ENCODE data around the gene VWA5B1. TPM values are rescaled to one million over a fixed set of nuclear protein-coding genes. Genes with fewer than 3 reads are reported as not detected.

The VWA5B1 gene
- total RNA-seq, 3 donors from 2014 or later: 0.16 to 2.1 (median 0.80) TPM

DNA sequence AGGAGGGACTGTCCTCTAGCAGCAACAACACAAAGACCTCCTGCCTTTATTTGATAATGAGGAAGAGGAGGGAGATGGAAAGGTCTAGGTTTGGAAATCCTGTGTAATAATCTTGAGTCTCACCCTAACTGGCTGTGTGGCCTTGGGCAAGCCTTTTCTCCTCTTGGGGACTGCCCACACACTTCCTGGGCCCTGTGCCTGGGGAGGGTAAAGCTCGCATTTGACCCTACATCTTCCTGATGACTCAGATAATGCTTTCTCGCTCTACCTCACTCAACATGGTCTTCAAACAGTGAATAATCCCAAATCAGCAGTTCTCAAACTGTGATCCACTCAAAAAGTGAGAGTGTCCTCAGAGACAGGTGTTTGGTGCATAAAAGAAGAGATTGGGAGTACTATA is 81.2 kb downstream of the VWA5B1 start:
- no peak for ATAC-seq

DNA sequence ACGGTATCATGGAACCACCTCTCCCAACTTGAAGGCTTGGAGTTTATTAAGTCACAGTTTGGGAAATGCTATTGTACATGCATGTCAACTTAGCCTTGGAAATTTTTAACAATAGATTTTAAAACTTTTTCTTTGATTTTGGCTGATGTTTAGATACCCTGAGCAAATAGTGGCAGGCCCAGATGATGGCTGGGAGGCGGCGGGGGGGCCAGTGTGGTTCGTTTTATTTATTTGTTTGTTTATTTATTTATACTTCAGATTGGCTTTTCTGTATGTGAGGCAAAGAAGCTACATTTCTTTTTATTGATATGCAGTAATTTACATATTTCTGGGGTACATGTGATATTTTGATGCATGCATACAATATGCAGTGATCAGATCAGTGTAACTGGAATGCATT is 82.0 kb downstream of the VWA5B1 start:
- ATAC-seq (no peak), DNase-seq (no peak)
- intact Hi-C loops (cut with DNase I, micrococcal nuclease): loop anchor here in 1 of 2 donors (10.0 kb wide), 1 partner anchor 122 kb away; no protein-coding TSS in a partner anchor

More for the DNA sequence above, 81.2 kb downstream of the VWA5B1 start:
- H3K4me1 ChIP-seq (ENCODE audit: low read depth): peaks cover 7% of the 10 kb centered on the region
- no peak overlapping the region for H3K4me3 ChIP-seq
- DNase-seq: no peak
- TF ChIP-seq, protein P1, sequence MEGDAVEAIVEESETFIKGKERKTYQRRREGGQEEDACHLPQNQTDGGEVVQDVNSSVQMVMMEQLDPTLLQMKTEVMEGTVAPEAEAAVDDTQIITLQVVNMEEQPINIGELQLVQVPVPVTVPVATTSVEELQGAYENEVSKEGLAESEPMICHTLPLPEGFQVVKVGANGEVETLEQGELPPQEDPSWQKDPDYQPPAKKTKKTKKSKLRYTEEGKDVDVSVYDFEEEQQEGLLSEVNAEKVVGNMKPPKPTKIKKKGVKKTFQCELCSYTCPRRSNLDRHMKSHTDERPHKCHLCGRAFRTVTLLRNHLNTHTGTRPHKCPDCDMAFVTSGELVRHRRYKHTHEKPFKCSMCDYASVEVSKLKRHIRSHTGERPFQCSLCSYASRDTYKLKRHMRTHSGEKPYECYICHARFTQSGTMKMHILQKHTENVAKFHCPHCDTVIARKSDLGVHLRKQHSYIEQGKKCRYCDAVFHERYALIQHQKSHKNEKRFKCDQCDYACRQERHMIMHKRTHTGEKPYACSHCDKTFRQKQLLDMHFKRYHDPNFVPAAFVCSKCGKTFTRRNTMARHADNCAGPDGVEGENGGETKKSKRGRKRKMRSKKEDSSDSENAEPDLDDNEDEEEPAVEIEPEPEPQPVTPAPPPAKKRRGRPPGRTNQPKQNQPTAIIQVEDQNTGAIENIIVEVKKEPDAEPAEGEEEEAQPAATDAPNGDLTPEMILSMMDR (IDR thresholded peaks at IDR 0.05): no peak
- intact Hi-C loops (cut with DNase I, micrococcal nuclease): loop anchor here in 1 of 2 donors (10.0 kb wide), 1 partner anchor 123 kb away; no protein-coding TSS in a partner anchor
- H3K36me3 ChIP-seq (ENCODE audit: low read depth): no peaks in the 10 kb centered on the region
- no peaks in the 10 kb centered on the region for H3K9me3 ChIP-seq

DNA sequence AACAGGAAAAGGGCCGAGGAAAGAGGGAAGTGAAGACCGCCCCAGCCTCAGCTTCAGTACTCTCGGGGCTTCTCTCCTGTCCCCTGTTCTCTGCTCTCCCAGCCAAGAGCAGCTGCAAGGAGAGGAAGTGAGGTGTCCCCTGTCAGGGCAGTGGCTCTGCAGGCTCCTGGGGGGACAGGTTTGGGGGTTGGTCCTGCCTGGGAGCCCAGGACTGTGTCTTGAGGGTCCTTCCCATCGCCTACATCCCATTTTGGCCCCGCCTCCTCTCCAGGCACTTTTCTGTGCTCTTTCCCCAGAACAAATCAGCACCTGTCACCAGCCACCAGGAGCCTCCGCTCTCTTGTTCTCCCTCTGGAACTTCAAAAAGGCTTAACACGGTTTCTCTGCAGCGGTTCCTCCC is 82.6 kb downstream of the VWA5B1 start:
- TF ChIP-seq, protein P1 (IDR thresholded peaks at IDR 0.05): no peak
- Histone ChIP-seq H3K36me3 (ENCODE audit: low read depth) (no peaks in the 10 kb centered on the region), H3K4me1 (ENCODE audit: low read depth) (no peaks in the 10 kb centered on the region), H3K9me3 (no peaks in the 10 kb centered on the region), H3K4me3 (no peak overlapping the region)
- DNase-seq (no peak), ATAC-seq (no peak)
- intact Hi-C loops (cut with DNase I, micrococcal nuclease): loop anchor here in 1 of 2 donors (10.0 kb wide), 1 partner anchor 122 kb away; no protein-coding TSS in a partner anchor

More for the DNA sequence above, 82.0 kb downstream of the VWA5B1 start:
- H3K36me3 ChIP-seq (ENCODE audit: low read depth): no peaks in the 10 kb centered on the region
- no peaks in the 10 kb centered on the region for H3K9me3 ChIP-seq
- TF ChIP-seq, protein P1 (IDR thresholded peaks at IDR 0.05): no peak
- H3K4me1 ChIP-seq (ENCODE audit: low read depth): no peaks in the 10 kb centered on the region
- H3K4me3 ChIP-seq: no peak overlapping the region

DNA sequence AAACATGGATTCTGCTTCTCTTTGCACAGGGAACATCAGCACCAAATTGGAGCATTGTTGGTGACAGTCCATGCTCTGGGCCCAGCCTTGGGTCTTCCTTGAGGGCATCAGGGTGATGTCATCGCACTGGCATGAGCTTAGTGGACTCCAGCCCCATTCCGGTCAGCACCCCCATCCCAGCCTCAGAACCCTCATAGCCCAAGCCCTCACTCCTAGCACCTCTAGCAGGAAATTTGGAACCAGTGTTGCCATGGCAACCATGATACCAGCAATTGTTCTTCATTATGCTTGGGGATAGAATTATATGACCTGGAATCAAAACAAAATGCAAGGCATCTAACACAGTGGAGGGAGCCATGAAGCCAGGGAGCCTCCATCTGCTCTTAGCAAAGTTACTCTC is 83.1 kb downstream of the VWA5B1 start:
- no peaks in the 10 kb centered on the region for H3K36me3 ChIP-seq (ENCODE audit: low read depth)
- ATAC-seq (no peak), DNase-seq (no peak)
- no peaks in the 10 kb centered on the region for H3K9me3 ChIP-seq
- TF ChIP-seq, protein P1 (IDR thresholded peaks at IDR 0.05): no peak
- H3K4me1 ChIP-seq (ENCODE audit: low read depth): no peaks in the 10 kb centered on the region
- intact Hi-C loops (cut with DNase I, micrococcal nuclease): loop anchor here in 1 of 2 donors (10.0 kb wide), 1 partner anchor 121 kb away; no protein-coding TSS in a partner anchor
- no peak overlapping the region for H3K4me3 ChIP-seq

DNA sequence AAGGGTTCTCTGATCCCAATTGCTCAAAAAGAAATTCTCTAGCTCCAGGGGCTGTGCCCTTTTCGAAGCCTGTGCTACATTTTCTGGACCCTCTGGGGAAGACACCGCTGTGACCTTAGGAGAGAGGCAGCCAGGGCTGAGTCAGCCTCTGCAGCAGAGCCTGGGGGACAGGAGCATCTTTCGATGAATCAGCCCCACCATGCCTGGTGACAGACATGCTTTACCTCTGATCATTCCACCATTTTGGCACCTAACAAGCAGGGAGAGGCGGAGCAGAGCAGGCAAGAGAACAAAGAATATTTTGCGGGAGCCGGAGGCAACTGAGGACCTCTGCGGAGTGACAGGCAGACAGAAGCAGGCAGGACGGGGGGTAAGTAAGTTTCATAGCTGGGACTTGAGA is 84.9 kb downstream of the VWA5B1 start:
- ATAC-seq: no peak
- Histone ChIP-seq H3K36me3 (ENCODE audit: low read depth) (no peaks in the 10 kb centered on the region), H3K4me3 (no peak overlapping the region), H3K9me3 (no peaks in the 10 kb centered on the region), H3K4me1 (ENCODE audit: low read depth) (no peaks in the 10 kb centered on the region)
- intact Hi-C loops (cut with DNase I, micrococcal nuclease): loop anchor here in 1 of 2 donors (10.0 kb wide), 1 partner anchor 119 kb away; no protein-coding TSS in a partner anchor
- TF ChIP-seq, protein P1 (IDR thresholded peaks at IDR 0.05): no peak
- DNase-seq: no peak

Measured in mucosa of descending colon (tissue), 3 donors.